ENCODE data around the gene PPP2R5D. TPM values are rescaled to one million over a fixed set of nuclear protein-coding genes. Genes with fewer than 3 reads are reported as not detected.

The PPP2R5D gene
- total and polyA plus RNA-seq, 9 of the 15 experiments (the other 6 are each of a cell fraction or from before 2014, with no cell fraction given): 1.3 to 96.1 (median 38.4) TPM

DNA sequence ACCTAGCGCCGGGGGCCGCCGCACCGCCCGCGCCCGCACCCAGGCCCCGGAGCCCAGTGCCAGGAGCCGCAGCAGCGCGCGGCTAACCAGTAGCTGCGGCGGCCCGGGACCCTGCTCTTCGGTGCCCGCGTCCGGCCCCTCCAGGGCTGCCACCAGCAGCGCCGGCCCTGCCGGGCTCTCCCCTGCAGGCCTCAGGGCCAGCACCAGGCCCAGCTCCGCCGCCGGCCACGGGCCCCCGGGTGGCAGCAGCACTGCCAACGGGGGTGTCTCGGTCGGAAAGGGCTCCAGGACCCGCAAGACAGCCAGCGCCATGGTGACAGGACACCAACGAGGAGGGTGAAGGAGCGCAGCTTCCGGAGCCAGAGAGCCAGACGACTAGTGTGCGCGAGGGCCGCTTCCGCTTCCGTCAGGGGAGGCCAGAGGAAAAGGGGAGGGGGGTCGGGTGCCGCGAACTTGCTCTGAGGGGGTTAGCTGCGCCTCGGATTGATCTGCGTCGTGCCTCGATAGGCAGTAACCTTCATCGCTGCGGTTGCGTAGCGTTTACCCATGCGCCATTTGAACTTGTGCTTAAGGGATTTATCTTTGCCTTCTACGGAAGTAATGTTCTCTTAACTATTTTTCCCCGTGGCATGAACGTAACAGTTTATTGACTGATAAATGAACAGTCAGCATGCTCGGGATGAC is 5.4 kb upstream of the PPP2R5D start, which contains the start of gene PEX6 (continued):
- TF ChIP-seq, protein P1, sequence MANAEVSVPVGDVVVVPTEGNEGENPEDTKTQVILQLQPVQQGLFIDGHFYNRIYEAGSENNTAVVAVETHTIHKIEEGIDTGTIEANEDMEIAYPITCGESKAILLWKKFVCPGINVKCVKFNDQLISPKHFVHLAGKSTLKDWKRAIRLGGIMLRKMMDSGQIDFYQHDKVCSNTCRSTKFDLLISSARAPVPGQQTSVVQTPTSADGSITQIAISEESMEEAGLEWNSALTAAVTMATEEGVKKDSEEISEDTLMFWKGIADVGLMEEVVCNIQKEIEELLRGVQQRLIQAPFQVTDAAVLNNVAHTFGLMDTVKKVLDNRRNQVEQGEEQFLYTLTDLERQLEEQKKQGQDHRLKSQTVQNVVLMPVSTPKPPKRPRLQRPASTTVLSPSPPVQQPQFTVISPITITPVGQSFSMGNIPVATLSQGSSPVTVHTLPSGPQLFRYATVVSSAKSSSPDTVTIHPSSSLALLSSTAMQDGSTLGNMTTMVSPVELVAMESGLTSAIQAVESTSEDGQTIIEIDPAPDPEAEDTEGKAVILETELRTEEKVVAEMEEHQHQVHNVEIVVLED (CRISPR knock-in tag; IDR thresholded peaks at IDR 0.05): peak; percentile 23; the same call in 1 of the 2 replicates
- no peak for TF ChIP-seq TFAM (CRISPR knock-in tag; conservative IDR thresholded peaks at IDR 0.05)
- TF ChIP-seq HMGN3 (IDR thresholded peaks at IDR 0.05; ENCODE audit: borderline replicate concordance, extremely low read depth, insufficient read length, low read depth, low read length): peak; percentile 62
- TF ChIP-seq, protein P2, sequence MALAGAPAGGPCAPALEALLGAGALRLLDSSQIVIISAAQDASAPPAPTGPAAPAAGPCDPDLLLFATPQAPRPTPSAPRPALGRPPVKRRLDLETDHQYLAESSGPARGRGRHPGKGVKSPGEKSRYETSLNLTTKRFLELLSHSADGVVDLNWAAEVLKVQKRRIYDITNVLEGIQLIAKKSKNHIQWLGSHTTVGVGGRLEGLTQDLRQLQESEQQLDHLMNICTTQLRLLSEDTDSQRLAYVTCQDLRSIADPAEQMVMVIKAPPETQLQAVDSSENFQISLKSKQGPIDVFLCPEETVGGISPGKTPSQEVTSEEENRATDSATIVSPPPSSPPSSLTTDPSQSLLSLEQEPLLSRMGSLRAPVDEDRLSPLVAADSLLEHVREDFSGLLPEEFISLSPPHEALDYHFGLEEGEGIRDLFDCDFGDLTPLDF (CRISPR knock-in tag; IDR thresholded peaks at IDR 0.05): 0 out of 2 replicates have a peak, but pooled peaks have one; percentile 11
- 0 out of 2 replicates have a peak, but pooled peaks have one; percentile 73 for TF ChIP-seq KAT7 (CRISPR knock-in tag; IDR thresholded peaks at IDR 0.05; ENCODE audit: borderline replicate concordance)
- TF ChIP-seq, protein P3, sequence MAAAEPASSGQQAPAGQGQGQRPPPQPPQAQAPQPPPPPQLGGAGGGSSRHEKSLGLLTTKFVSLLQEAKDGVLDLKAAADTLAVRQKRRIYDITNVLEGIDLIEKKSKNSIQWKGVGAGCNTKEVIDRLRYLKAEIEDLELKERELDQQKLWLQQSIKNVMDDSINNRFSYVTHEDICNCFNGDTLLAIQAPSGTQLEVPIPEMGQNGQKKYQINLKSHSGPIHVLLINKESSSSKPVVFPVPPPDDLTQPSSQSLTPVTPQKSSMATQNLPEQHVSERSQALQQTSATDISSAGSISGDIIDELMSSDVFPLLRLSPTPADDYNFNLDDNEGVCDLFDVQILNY (CRISPR knock-in tag; IDR thresholded peaks at IDR 0.05): 0 out of 2 replicates have a peak, but pooled peaks have one; percentile 0
- TF ChIP-seq, protein P4, sequence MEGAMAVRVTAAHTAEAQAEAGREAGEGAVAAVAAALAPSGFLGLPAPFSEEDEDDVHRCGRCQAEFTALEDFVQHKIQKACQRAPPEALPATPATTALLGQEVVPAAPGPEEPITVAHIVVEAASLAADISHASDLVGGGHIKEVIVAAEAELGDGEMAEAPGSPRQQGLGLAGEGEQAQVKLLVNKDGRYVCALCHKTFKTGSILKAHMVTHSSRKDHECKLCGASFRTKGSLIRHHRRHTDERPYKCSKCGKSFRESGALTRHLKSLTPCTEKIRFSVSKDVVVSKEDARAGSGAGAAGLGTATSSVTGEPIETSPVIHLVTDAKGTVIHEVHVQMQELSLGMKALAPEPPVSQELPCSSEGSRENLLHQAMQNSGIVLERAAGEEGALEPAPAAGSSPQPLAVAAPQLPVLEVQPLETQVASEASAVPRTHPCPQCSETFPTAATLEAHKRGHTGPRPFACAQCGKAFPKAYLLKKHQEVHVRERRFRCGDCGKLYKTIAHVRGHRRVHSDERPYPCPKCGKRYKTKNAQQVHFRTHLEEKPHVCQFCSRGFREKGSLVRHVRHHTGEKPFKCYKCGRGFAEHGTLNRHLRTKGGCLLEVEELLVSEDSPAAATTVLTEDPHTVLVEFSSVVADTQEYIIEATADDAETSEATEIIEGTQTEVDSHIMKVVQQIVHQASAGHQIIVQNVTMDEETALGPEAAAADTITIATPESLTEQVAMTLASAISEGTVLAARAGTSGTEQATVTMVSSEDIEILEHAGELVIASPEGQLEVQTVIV (CRISPR knock-in tag; IDR thresholded peaks at IDR 0.05; ENCODE audit: borderline replicate concordance): no peak
- peak; percentile 71; the same call in 1 of the 2 replicates for TF ChIP-seq SPI1 (IDR thresholded peaks at IDR 0.05; ENCODE audit: borderline replicate concordance, low read depth, low read length)

All from K562 (cell line).